Body of pancreas (tissue), 4 donors: Measurements from ENCODE around the gene PBX1.
"Not testable (repeated sequence)": the region's sequence is repeated elsewhere in the genome, so short reads cannot be mapped to it uniquely, and the experiment has no call there.

Experiments
- CTCF ChIP-seq, 7 experiments: fragments of 450-650 bp in 4 of 7; fragments of 200-600 bp in 3 of 7; sonication (generic) in 3 of 7; IDR thresholded peaks; one replicate each; pipeline ENCODE4 v1.5.1; 2016 to 2019; ENCODE audit warnings: antibody characterized with exemption in 7 of 7
- POLR2A ChIP-seq, 3 donors: fragments of 450-650 bp; IDR thresholded peaks; one replicate each; pipeline ENCODE4 v1.6.1; 2016; ENCODE audit warnings: antibody characterized with exemption in 3 of 3, mild to moderate bottlenecking in 2 of 3

GRCh38 chr1:164603805-164604204 is 44.8 kb downstream of the PBX1 start:
- TF ChIP-seq CTCF, POLR2A (IDR thresholded peaks at IDR 0.05): not testable (repeated sequence)
